Astrocyte of the cerebellum (primary cell): ENCODE data around the gene KRT34.
"Not testable (repeated sequence)": the region's sequence is repeated elsewhere in the genome, so short reads cannot be mapped to it uniquely, and the experiment has no call there.

Experiments
- DNase-seq: peaks from one replicate; pipeline ENCODE4 v3.0.0-alpha.2; 2011; ENCODE audit warnings: low read depth
- H3K4me3 ChIP-seq: 2 replicates; pipeline ENCODE4 v1.5.1; 2011; ENCODE audit warnings: mild to moderate bottlenecking, low read depth, low read length, moderate library complexity
- CTCF ChIP-seq: IDR thresholded peaks from 2 replicates; pipeline ENCODE4 v1.5.1; 2012; ENCODE audit warnings: low read length, low read depth, moderate library complexity, mild to moderate bottlenecking; ENCODE audit errors: missing control alignments
- in situ Hi-C: cut with HindIII; loops from 2 replicates; pipeline ENCODE4 v1.10.0; 2017; ENCODE audit warnings: low sequenced_read_pairs

The KRT34 gene

GRCh38 chr17:41390411-41390938, 8.4 kb upstream of the KRT34 start:
- in situ Hi-C loops, result no loop called here
- no peak overlapping the region for H3K4me3 ChIP-seq
- no peak for DNase-seq
- TF ChIP-seq CTCF, result no peak

GRCh38 chr17:41387670-41388069, 5.6 kb upstream of the KRT34 start:
- DNase-seq, result no peak
- in situ Hi-C loops, result no loop called here
- no peak for TF ChIP-seq CTCF
- no peak overlapping the region for H3K4me3 ChIP-seq

DNA sequence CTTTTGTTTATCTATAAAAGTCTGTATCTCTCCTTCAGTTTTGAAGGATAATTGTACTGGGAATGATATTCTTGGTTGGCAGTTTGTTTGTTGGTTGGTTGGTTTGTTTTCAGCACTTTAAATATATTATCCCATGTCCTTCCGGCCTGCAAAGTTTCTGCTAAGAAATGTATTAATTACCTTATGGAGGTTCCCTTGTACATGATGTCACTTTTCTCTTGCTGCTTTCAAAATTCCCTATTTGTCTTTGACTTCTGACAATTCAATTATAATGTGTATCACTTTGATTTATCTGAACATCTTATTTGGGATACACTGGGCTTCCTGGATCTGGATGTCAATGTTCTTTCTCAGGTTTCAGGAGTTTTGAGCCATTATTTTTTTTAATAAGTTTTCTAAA, 4.1 kb upstream of the KRT34 start:
- no peak overlapping the region for H3K4me3 ChIP-seq
- DNase-seq, result no peak
- in situ Hi-C loops, result no loop called here
- TF ChIP-seq CTCF, result no peak

GRCh38 chr17:41383690-41384089, 1.6 kb upstream of the KRT34 start:
- no peak overlapping the region for H3K4me3 ChIP-seq
- TF ChIP-seq CTCF, result no peak
- DNase-seq, result no peak
- in situ Hi-C loops, result no loop called here

DNA sequence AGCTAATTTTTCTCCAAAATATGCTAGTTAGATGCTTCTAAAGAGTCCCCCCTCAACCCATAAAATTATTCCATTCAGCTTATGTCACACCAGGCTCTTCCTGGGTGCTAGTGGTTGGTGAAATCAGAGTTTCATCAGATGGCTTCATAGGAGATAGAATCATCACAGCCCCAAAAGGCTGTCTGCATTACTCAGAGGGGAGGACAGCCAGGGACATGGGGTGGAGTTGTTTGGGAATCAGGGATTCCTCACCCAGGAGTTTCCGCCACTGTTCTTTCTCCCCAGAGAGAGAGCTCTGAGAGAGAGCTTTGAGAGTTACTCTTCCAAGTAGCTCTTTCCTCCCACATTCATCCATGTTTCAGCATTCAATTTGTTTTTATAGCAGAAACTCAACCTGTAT, 288 bp upstream of the KRT34 start:
- in situ Hi-C loops, result no loop called here

DNA sequence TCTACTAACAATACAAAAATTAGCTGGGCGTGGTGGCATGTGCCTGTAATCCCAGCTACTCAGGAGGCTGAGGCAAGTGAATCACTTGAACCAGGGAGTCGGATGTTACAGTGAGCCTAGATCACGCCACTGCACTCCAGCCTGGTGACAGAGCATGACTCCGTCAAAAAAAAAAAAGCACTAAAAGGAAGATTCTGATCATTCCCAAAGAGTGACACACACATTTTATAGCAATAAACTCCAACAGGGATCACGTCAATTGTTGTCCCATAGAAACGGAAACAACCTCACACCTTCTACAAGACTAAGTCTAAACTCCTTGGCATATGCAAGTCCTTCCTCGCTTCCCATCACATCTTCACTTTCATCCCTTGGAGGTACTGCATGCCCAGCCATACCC, 2.0 kb downstream of the KRT34 start:
- H3K4me3 ChIP-seq, DNase-seq, in situ Hi-C loops: not testable (repeated sequence)

More for the DNA sequence above, 288 bp upstream of the KRT34 start:
- no peak for DNase-seq
- no peak for TF ChIP-seq CTCF
- H3K4me3 ChIP-seq, result no peak overlapping the region

DNA sequence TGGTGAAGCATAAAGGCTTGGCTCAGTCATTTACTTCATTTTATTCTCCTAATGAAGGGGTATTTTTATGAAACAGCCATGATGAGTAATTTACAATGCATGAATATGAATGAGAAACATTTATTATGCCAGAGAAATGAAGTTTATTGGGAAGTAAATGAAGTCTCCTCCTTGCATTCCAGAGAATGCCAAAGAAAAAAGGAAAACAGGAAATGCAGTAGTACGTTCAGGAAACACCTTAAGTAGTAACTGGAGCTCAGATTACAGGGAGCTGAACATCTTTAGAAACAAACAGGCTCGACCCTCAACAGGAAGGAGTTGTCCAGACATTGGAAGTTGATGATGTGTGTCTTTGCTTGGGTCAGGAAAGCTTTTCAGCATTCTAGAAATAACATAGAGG, 4.6 kb downstream of the KRT34 start:
- DNase-seq, result no peak
- TF ChIP-seq CTCF, result no peak
- H3K4me3 ChIP-seq, result no peak overlapping the region
- in situ Hi-C loops, result no loop called here
